ENCODE measurements around the gene MTHFR.

DNA sequence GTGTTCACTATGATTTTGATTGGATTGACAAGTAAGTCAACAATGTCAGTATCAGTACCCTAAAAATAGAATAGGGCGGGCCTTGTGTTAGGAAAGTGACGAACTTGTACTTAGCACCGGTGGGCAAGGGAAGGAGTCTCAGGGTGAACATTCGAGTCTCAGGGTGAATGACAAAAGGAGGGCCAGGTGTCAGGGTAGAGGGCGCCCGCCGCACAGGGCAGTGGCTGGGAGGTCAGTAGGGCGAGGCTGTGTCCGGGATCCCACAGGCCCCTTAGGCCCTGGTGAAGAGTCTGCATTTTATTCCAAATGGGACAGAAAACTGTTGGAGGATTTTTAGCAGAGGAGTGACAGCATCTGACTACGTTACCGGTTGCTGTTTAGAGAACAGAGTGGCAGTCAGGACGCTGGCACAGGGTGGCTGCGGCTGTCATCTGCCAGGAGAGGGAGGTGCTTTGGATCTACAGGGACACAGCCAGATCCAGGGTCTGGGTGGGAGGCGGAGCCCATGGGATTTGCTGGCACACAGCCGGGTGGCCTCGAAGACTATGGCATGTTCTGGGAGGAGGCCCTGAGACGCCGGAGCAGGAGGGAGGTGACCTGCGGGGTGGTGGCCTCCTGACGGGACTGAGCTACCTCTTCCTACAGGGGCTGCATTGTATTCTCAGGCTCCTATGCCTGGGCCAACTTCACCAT lies 58.8 kb downstream of the MTHFR start:
- TF ChIP-seq, protein P1, sequence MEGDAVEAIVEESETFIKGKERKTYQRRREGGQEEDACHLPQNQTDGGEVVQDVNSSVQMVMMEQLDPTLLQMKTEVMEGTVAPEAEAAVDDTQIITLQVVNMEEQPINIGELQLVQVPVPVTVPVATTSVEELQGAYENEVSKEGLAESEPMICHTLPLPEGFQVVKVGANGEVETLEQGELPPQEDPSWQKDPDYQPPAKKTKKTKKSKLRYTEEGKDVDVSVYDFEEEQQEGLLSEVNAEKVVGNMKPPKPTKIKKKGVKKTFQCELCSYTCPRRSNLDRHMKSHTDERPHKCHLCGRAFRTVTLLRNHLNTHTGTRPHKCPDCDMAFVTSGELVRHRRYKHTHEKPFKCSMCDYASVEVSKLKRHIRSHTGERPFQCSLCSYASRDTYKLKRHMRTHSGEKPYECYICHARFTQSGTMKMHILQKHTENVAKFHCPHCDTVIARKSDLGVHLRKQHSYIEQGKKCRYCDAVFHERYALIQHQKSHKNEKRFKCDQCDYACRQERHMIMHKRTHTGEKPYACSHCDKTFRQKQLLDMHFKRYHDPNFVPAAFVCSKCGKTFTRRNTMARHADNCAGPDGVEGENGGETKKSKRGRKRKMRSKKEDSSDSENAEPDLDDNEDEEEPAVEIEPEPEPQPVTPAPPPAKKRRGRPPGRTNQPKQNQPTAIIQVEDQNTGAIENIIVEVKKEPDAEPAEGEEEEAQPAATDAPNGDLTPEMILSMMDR (IDR thresholded peaks at IDR 0.05) = no peak
- no peak for TF ChIP-seq POLR2A (IDR thresholded peaks at IDR 0.05)
